ENCODE data around the gene FAM118A.

- TF ChIP-seq GATA2 (IDR thresholded peaks at IDR 0.05; ENCODE audit: low read depth, low read length) (no peak), GATA3 (IDR thresholded peaks at IDR 0.05; ENCODE audit: low read depth, low read length) (no peak)
Measured at GRCh38 chr22:45268167-45268957, 41.4 kb upstream of the FAM118A start.

Measured in SH-SY5Y (cell line).